AG10803 (cell line): ENCODE data around the gene ATP6V0D1.

Source experiments
- DNase-seq: peaks from one replicate; pipeline ENCODE4 v3.0.0; 2010; ENCODE audit warnings: low read depth
- H3K4me3 ChIP-seq: 2 replicates; pipeline ENCODE4 v1.5.1; 2011; ENCODE audit warnings: mild to moderate bottlenecking, low read length, control low read depth
- CTCF ChIP-seq: conservative IDR thresholded peaks from 2 replicates; pipeline ENCODE4 v1.5.1; 2011; ENCODE audit warnings: mild to moderate bottlenecking, low read length, control low read depth, inconsistent platforms

ATP6V0D1 gene

GRCh38 chr16:67466581-67466980, 14.4 kb downstream of the ATP6V0D1 start:
- no peak for TF ChIP-seq CTCF
- no peak for DNase-seq
- H3K4me3 ChIP-seq = no peak overlapping the region

GRCh38 chr16:67464565-67464964, 16.4 kb downstream of the ATP6V0D1 start:
- no peak overlapping the region for H3K4me3 ChIP-seq
- no peak for DNase-seq
- TF ChIP-seq CTCF = no peak

- H3K4me3 ChIP-seq = no peak overlapping the region
- TF ChIP-seq CTCF = no peak
- DNase-seq = no peak
Measured at GRCh38 chr16:67463691-67464090, 17.3 kb downstream of the ATP6V0D1 start.

- no peak overlapping the region for H3K4me3 ChIP-seq
- no peak for DNase-seq
- TF ChIP-seq CTCF = no peak
Measured at GRCh38 chr16:67463059-67463458, 17.9 kb downstream of the ATP6V0D1 start.

GRCh38 chr16:67462279-67462655, 18.7 kb downstream of the ATP6V0D1 start:
- no peak for DNase-seq
- TF ChIP-seq CTCF = no peak
- no peak overlapping the region for H3K4me3 ChIP-seq

GRCh38 chr16:67461600-67462278, 19.2 kb downstream of the ATP6V0D1 start:
- H3K4me3 ChIP-seq = no peak overlapping the region
- TF ChIP-seq CTCF = no peak
- DNase-seq = no peak

GRCh38 chr16:67460961-67461360, 20.0 kb downstream of the ATP6V0D1 start:
- TF ChIP-seq CTCF = no peak
- DNase-seq = no peak
- H3K4me3 ChIP-seq = no peak overlapping the region
